A549 (cell line): Measurements from ENCODE around the gene SMIM9. TPM values are rescaled to one million over a fixed set of nuclear protein-coding genes. Genes with fewer than 3 reads are reported as not detected.

Source experiments
- ATAC-seq, 2 experiments: fragments of 200-7000 bp in 1 of 2; fragments of >200 bp in 1 of 2; cut with Nextera tagmentation in 1 of 2; cut with Tn5 transposase in 1 of 2; 3 replicates each; pipeline versions ENCODE4 v1.8.0 to v1.9.1; 2018 to 2020; ENCODE audit warnings: mild to moderate bottlenecking in 1 of 2, moderate library complexity in 1 of 2
- CTCF ChIA-PET: fragments of 300-600 bp; sonication (Branson Sonifier 250); formaldehyde crosslinking; extraction: SDS; loops from one replicate; lab custom pipeline; 2021; ENCODE audit warnings: antibody characterized with exemption, inconsistent platforms; lab: Yijun Ruan, JAX
- POLR2A ChIA-PET: fragments of 350-600 bp; formaldehyde crosslinking; extraction: SDS; loops from one replicate; lab custom pipeline; 2021; ENCODE audit warnings: antibody characterized with exemption, inconsistent platforms; lab: Yijun Ruan, JAX
- DNase-seq, 2 experiments: peaks; one replicate each; pipeline versions ENCODE4 v3.0.0 to v3.0.0-alpha.2; 2011 to 2016; ENCODE audit warnings: low read depth in 1 of 2, low spot score in 1 of 2
- FAIRE-seq: peaks from 2 replicates; lab custom pipeline; 2011; peaks lifted over from hg19 to GRCh38; lab: Jason Lieb, UNC
- H3K27ac ChIP-seq, 2 experiments: fragments of >200 bp; sonication (Bioruptor Twin); formaldehyde crosslinking; 3 replicates each; pipeline ENCODE4 v1.5.1; 2016 to 2017
- H3K4me1 ChIP-seq: fragments of >200 bp; sonication (Bioruptor Twin); formaldehyde crosslinking; 3 replicates; pipeline ENCODE4 v1.6.1; 2016
- H3K4me2 ChIP-seq: fragments of >200 bp; sonication (Bioruptor Twin); formaldehyde crosslinking; 3 replicates; pipeline ENCODE4 v1.6.1; 2016
- H3K4me3 ChIP-seq: fragments of >200 bp; sonication (Bioruptor Twin); formaldehyde crosslinking; 3 replicates; pipeline ENCODE4 v1.5.1; 2016
- H3K9me3 ChIP-seq: fragments of >200 bp; sonication (Bioruptor Twin); formaldehyde crosslinking; 3 replicates; pipeline ENCODE4 v1.6.1; 2016
- BCL3 ChIP-seq: fragments of >200 bp; sonication (Bioruptor Twin); formaldehyde crosslinking; IDR thresholded peaks from 3 replicates; pipeline ENCODE4 v1.6.1; 2016
- CBX2 ChIP-seq: fragments of 200-600 bp; sonication (generic); IDR thresholded peaks from 2 replicates; pipeline ENCODE4 v1.6.1; 2016; ENCODE audit warnings: low read depth, mild to moderate bottlenecking, borderline replicate concordance
- CBX8 ChIP-seq: fragments of 200-600 bp; sonication (generic); IDR thresholded peaks from 2 replicates; pipeline ENCODE4 v1.6.1; 2016
- CEBPB ChIP-seq, 2 experiments: fragments of >200 bp in 1 of 2; sonication (Bioruptor Twin) in 1 of 2; formaldehyde crosslinking in 1 of 2; IDR thresholded peaks; 2 replicates each; pipeline ENCODE4 v1.6.1; 2012 to 2016
- CHD2 ChIP-seq: fragments of 150-350 bp; IDR thresholded peaks from 2 replicates; pipeline ENCODE4 v1.6.1; 2014; ENCODE audit warnings: low read length; ENCODE audit not compliant: partially characterized antibody
- CHD4 ChIP-seq: fragments of 200-600 bp; sonication (generic); IDR thresholded peaks from 2 replicates; pipeline ENCODE4 v1.6.1; 2016; ENCODE audit warnings: antibody characterized with exemption, mild to moderate bottlenecking, borderline replicate concordance
- E2F6 ChIP-seq: IDR thresholded peaks from 2 replicates; pipeline ENCODE4 v1.6.1; 2012; ENCODE audit warnings: low read depth, borderline replicate concordance
- ESRRA ChIP-seq: fragments of 150-350 bp; IDR thresholded peaks from 2 replicates; pipeline ENCODE4 v1.6.1; 2014; ENCODE audit warnings: mild to moderate bottlenecking, low read length, borderline replicate concordance
- GATA3 ChIP-seq: IDR thresholded peaks from 2 replicates; pipeline ENCODE4 v1.6.1; 2012; ENCODE audit warnings: borderline replicate concordance
- HEYL ChIP-seq: fragments of 250-450 bp; sonication (Bioruptor Pico); IDR thresholded peaks from 2 replicates; pipeline ENCODE4 v1.8.0; 2021; ENCODE audit warnings: mild to moderate bottlenecking, moderate library complexity
- HOXB5 ChIP-seq: fragments of 250-450 bp; sonication (Bioruptor Pico); IDR thresholded peaks from 2 replicates; pipeline ENCODE4 v1.5.0; 2020; ENCODE audit warnings: mild to moderate bottlenecking, moderate library complexity
- JUNB ChIP-seq: fragments of >200 bp; sonication (Bioruptor Twin); formaldehyde crosslinking; IDR thresholded peaks from 2 replicates; pipeline ENCODE4 v1.6.1; 2016
- KDM1A ChIP-seq: fragments of 200-600 bp; sonication (generic); IDR thresholded peaks from 2 replicates; pipeline ENCODE4 v1.6.1; 2016; ENCODE audit warnings: low read depth, mild to moderate bottlenecking
- MAFK ChIP-seq: fragments of 450-650 bp; IDR thresholded peaks from 2 replicates; pipeline ENCODE4 v1.6.1; 2014; ENCODE audit not compliant: partially characterized antibody
- MAX ChIP-seq: IDR thresholded peaks from 2 replicates; pipeline ENCODE4 v1.6.1; 2012
- MYC ChIP-seq: IDR thresholded peaks from 2 replicates; pipeline ENCODE4 v1.6.1; 2012; ENCODE audit warnings: mild to moderate bottlenecking, inconsistent platforms, low read length, improper control_type of control experiment, borderline replicate concordance
- RARB ChIP-seq: fragments of 250-450 bp; sonication (Bioruptor Pico); IDR thresholded peaks from 2 replicates; pipeline ENCODE4 v1.8.0; 2021; ENCODE audit warnings: mild to moderate bottlenecking, moderate library complexity
- RCOR1 ChIP-seq: fragments of 150-350 bp; IDR thresholded peaks from 2 replicates; pipeline ENCODE4 v1.6.1; 2014; ENCODE audit warnings: antibody characterized with exemption, low read length, low read depth
- TFCP2L1 ChIP-seq: fragments of 250-450 bp; sonication (Bioruptor Pico); IDR thresholded peaks from 2 replicates; pipeline ENCODE4 v1.5.0; 2021; ENCODE audit warnings: mild to moderate bottlenecking
- TP53 ChIP-seq: fragments of 250-450 bp; sonication (Bioruptor Pico); IDR thresholded peaks from 2 replicates; pipeline ENCODE4 v1.5.0; 2021; ENCODE audit warnings: mild to moderate bottlenecking, moderate library complexity
- USF2 ChIP-seq: fragments of 450-650 bp; IDR thresholded peaks from 2 replicates; pipeline ENCODE4 v1.6.1; 2014; ENCODE audit warnings: antibody characterized with exemption
- ZC3H11A ChIP-seq: fragments of 450-650 bp; IDR thresholded peaks from 2 replicates; pipeline ENCODE4 v1.6.1; 2014; ENCODE audit warnings: antibody characterized with exemption, mild to moderate bottlenecking
- ZFP36 ChIP-seq: fragments of 450-650 bp; IDR thresholded peaks from 2 replicates; pipeline ENCODE4 v1.6.1; 2014; ENCODE audit warnings: borderline replicate concordance; ENCODE audit not compliant: partially characterized antibody
- ZSCAN20 ChIP-seq: fragments of 250-450 bp; sonication (Bioruptor Pico); IDR thresholded peaks from 2 replicates; pipeline ENCODE4 v1.8.0; 2022; ENCODE audit warnings: mild to moderate bottlenecking, moderate library complexity
- WGBS: methylation state at CpG from one replicate; pipeline ENCODE4 v1.1.6; 2017; ENCODE audit errors: missing lambda C conversion rate; 5-methylcytosine and 5-hydroxymethylcytosine counted together
- polyA plus RNA-seq, 4 experiments: library from polyadenylated mRNA; depleted of rRNA in 3 of 4; stranded (reverse); fragments of >200 nt; fragmentation: RNase III in 1 of 4; extraction: RNeasy Plus Mini Kit Qiagen cat#74134 plus additional on column Dnase treatment in 1 of 4; gene quantifications; 2 replicates in 3 of 4; 3 replicates in 1 of 4; pipeline ENCODE4 v1.2.3, GENCODE V29; 2011 to 2017

SMIM9 gene
- polyA plus RNA-seq, 2 of the 4 experiments (the other 2 are of a cell fraction) = not detected

- peak; percentile 67 for FAIRE-seq
Measured at GRCh38 chrX:154824638-154825037, 9.8 kb downstream of the SMIM9 start.

GRCh38 chrX:154822029-154822428 lies 12.4 kb downstream of the SMIM9 start:
- H3K4me2 ChIP-seq = no peak overlapping the region
- no peak overlapping the region for H3K4me3 ChIP-seq
- no peaks in the 10 kb centered on the region for H3K4me1 ChIP-seq
- CTCF ChIA-PET = no interaction called here
- no peak for FAIRE-seq
- no peak for TF ChIP-seq ESRRA
- no peak for TF ChIP-seq CHD2
- TF ChIP-seq CHD4 = no peak
- WGBS = 55% methylated on average over 3 of the region's 3 CpGs
- no peak overlapping the region for H3K27ac ChIP-seq
- no peaks in the 10 kb centered on the region for H3K9me3 ChIP-seq
- no peak for ATAC-seq
- POLR2A ChIA-PET = no interaction called here
- no peak for DNase-seq

More at GRCh38 chrX:154824638-154825037, 9.8 kb downstream of the SMIM9 start:
- WGBS = 69% methylated on average over 1 of the region's 1 CpG
- no peak overlapping the region for H3K4me2 ChIP-seq
- TF ChIP-seq CBX8 (no peak), HEYL (no peak), BCL3 (no peak), TP53 (CRISPR knock-in tag) (no peak), ZSCAN20 (CRISPR knock-in tag) (no peak), HOXB5 (CRISPR knock-in tag) (no peak)
- TF ChIP-seq, all 56 proteins: peak for 0
- no peak for DNase-seq
- H3K27ac ChIP-seq = no peak overlapping the region
- POLR2A ChIA-PET = no interaction called here
- no peak overlapping the region for H3K4me3 ChIP-seq
- CTCF ChIA-PET = no interaction called here
- H3K4me1 ChIP-seq = no peaks in the 10 kb centered on the region
- ATAC-seq = no peak
- no peaks in the 10 kb centered on the region for H3K9me3 ChIP-seq

- no peak for DNase-seq
- ChIA-PET POLR2A (no interaction called here), CTCF (interaction anchor here (2.4 kb wide), 1 partner anchor 73 kb away, joined by 6 read pairs; no protein-coding TSS in a partner anchor)
- no peak overlapping the region for H3K27ac ChIP-seq
- no peak for ATAC-seq
- no peak overlapping the region for H3K4me3 ChIP-seq
- no peak for FAIRE-seq
- H3K4me1 ChIP-seq = no peaks in the 10 kb centered on the region
- no peak overlapping the region for H3K4me2 ChIP-seq
- TF ChIP-seq BCL3 (no peak), MYC (no peak), RCOR1 (no peak), ZFP36 (no peak), GATA3 (no peak), MAX (no peak), E2F6 (no peak), USF2 (no peak), MAFK (no peak), CEBPB (IDR thresholded peaks at IDR 0.05) (no peak), TFCP2L1 (CRISPR knock-in tag) (no peak), CBX2 (no peak), KDM1A (no peak), ZC3H11A (no peak), HEYL (no peak), RARB (CRISPR knock-in tag) (no peak), JUNB (no peak), ESRRA (no peak)
- H3K9me3 ChIP-seq = no peaks in the 10 kb centered on the region
Measured at GRCh38 chrX:154821523-154821922, 12.9 kb downstream of the SMIM9 start.
